ENCODE measurements around the gene MAPKAP1. TPM values are rescaled to one million over a fixed set of nuclear protein-coding genes. Genes with fewer than 3 reads are reported as not detected.
A peak's percentile ranks its signal among the peaks of the same experiment; 100 is the strongest.

The MAPKAP1 gene
- total RNA-seq, 1 donor from 2014 or later: 67.3 TPM

DNA sequence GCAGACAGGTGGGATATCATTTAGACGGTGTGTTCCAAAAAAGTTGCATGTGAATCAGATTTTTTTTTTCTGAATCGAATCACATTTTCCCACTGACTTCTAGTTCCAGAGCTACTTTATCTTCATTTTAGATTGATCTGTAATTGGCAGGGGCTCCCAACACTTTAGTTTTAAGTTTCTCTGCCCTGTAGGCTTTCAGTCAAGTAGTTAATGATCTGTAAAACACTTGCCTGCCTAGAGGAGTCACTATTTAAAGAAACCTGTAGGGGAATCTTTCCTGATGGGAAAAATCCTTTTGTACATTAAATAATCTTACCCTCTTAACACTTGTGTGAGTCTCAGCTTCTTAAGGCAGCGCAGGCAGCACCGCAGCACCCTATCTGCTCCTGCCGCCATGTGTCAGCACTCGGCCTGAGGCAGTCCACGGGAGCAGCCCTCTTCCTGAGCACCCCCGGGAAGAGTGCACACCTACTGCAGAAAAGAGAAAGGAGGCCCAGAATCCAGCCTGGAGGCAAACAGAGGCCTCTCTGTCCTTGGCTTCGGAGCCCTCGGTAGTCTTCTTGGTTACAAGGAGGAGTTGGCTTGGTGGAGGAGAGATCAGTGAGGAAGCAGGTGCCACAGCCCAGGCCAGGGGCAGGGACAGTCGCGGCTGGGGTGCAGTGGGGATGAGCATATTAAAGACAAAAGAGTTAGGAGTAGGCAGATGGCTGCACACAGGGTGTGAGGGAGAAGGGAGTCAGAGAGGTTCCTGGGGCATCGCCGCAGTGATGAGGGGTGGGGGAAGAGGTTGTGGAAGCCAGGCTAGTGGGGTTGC, 236.0 kb downstream of the MAPKAP1 start:
- H3K4me3 Mint-ChIP-seq: peak overlapping the region; percentile 25
- H3K4me1 Mint-ChIP-seq (ENCODE audit: unreplicated experiment): peaks cover 65% of the 10 kb centered on the region
- H3K27ac Mint-ChIP-seq: no peak overlapping the region
- TF ChIP-seq, protein P1, sequence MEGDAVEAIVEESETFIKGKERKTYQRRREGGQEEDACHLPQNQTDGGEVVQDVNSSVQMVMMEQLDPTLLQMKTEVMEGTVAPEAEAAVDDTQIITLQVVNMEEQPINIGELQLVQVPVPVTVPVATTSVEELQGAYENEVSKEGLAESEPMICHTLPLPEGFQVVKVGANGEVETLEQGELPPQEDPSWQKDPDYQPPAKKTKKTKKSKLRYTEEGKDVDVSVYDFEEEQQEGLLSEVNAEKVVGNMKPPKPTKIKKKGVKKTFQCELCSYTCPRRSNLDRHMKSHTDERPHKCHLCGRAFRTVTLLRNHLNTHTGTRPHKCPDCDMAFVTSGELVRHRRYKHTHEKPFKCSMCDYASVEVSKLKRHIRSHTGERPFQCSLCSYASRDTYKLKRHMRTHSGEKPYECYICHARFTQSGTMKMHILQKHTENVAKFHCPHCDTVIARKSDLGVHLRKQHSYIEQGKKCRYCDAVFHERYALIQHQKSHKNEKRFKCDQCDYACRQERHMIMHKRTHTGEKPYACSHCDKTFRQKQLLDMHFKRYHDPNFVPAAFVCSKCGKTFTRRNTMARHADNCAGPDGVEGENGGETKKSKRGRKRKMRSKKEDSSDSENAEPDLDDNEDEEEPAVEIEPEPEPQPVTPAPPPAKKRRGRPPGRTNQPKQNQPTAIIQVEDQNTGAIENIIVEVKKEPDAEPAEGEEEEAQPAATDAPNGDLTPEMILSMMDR (conservative IDR thresholded peaks at IDR 0.05): no peak
- H3K27me3 Mint-ChIP-seq: no peaks in the 10 kb centered on the region
- H3K9me3 Mint-ChIP-seq: no peaks in the 10 kb centered on the region
- peaks cover 3% of the 10 kb centered on the region for H3K36me3 Mint-ChIP-seq
- no peak for DNase-seq (ENCODE audit: extremely low spot score, unreplicated experiment)

DNA sequence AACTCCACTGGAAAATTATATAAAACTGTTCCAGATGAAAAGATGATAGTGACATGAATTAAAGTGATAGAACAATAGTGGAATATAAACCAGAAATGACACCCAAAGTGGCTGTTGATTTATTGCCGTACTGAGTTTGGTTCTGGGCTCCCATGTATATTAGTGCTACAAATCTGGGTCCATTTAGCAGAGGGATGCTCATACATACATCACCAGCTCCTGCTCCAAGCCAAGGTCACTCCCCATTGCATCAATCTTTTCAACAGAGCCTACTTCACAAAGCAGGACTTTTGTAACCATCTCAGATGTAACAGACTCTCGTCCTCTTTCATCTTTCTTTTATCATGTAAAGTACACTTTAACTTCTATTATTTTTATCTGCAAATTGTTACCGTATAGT, 236.8 kb downstream of the MAPKAP1 start:
- TF ChIP-seq, protein P1 (conservative IDR thresholded peaks at IDR 0.05): no peak
- Mint-ChIP-seq H3K27me3 (no peaks in the 10 kb centered on the region), H3K4me1 (ENCODE audit: unreplicated experiment) (peaks cover 57% of the 10 kb centered on the region), H3K4me3 (peak overlapping the region; percentile 23), H3K9me3 (no peaks in the 10 kb centered on the region), H3K36me3 (no peaks in the 10 kb centered on the region), H3K27ac (no peak overlapping the region)
- no peak for DNase-seq (ENCODE audit: extremely low spot score, unreplicated experiment)

DNA sequence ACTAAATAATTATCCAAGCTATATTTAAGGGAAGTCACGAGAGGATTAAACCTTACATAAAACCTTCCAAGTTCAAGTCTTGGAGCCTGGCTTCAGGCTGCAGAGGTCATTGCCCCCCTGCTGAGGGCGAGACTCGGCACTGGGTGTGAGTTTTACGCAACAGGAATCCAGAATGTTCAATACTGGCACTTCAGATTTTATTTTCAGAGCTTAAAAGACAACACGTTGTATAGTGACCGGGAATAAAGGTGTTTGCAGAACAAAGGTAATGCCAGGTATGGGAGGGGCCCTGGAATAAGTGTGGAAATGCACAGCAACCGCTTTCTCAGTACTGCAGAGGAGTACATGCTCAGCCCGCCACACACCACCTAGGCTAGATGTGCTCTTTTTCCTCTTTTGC, 238.4 kb downstream of the MAPKAP1 start:
- Mint-ChIP-seq H3K36me3 (no peaks in the 10 kb centered on the region), H3K4me1 (ENCODE audit: unreplicated experiment) (peaks cover 44% of the 10 kb centered on the region), H3K9me3 (no peaks in the 10 kb centered on the region), H3K4me3 (no peak overlapping the region), H3K27ac (no peak overlapping the region), H3K27me3 (no peaks in the 10 kb centered on the region)
- no peak for DNase-seq (ENCODE audit: extremely low spot score, unreplicated experiment)
- TF ChIP-seq, protein P1 (conservative IDR thresholded peaks at IDR 0.05): no peak

DNA sequence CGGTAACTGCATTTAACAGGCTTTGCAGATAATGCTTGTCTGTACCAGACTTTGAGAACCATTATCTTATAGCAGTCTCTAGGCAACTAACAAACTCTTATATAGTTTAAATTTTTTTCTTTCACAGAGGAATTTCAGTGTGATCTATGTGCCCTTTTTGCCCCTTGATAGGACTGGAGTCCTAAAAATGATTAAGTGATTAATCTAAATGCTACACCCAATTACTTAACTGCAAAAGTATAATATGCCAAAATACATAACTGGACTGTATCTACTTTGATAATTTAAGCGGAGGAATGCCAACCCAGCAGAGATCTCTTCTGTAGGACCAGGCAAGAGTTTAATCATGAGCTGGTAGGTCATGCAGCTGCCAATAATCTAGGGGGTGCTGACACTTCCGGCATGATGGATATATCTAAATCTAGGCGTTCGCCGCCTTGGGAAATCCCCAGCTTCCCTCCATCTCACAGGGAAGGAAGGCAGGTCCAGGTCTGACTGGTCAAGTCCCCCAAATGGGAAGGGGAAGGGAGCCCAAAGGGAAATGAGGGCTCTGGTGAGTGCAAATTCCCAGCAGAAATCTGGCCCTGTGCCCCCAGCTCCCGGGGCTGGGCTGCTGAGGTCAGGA, 239.8 kb downstream of the MAPKAP1 start:
- Mint-ChIP-seq H3K27me3 (no peaks in the 10 kb centered on the region), H3K4me1 (ENCODE audit: unreplicated experiment) (peaks cover 45% of the 10 kb centered on the region), H3K4me3 (no peak overlapping the region), H3K36me3 (no peaks in the 10 kb centered on the region), H3K27ac (no peak overlapping the region), H3K9me3 (no peaks in the 10 kb centered on the region)
- TF ChIP-seq, protein P1 (conservative IDR thresholded peaks at IDR 0.05): no peak
- no peak for DNase-seq (ENCODE audit: extremely low spot score, unreplicated experiment)

DNA sequence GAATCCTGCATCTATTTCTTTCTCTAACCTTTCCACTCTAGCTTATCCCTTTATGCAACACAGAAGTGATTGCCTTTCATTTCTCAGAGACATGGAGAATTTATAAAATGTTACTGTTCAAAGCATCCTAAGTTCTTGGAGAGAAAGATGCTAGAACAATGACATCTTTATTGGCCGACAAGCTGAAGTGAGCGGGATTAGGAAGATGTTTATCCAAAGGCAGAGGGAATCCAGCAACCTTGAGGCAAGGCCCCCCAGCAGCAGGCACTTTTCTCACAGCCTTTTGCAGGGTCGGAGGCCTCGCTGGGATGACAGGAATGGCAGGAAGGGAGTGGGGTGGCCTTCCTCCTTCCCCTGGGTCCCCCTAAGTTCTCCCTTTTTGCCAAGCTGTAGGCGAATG, 240.6 kb downstream of the MAPKAP1 start:
- Mint-ChIP-seq H3K36me3 (no peaks in the 10 kb centered on the region), H3K4me1 (ENCODE audit: unreplicated experiment) (peaks cover 46% of the 10 kb centered on the region), H3K27me3 (no peaks in the 10 kb centered on the region), H3K27ac (no peak overlapping the region), H3K4me3 (no peak overlapping the region), H3K9me3 (no peaks in the 10 kb centered on the region)
- TF ChIP-seq, protein P1 (conservative IDR thresholded peaks at IDR 0.05): no peak
- no peak for DNase-seq (ENCODE audit: extremely low spot score, unreplicated experiment)

Data from type B pancreatic cell (in vitro differentiated cells).